Activated naive CD4-positive, alpha-beta T cell treated with anti-CD3 and anti-CD28 coated beads, Interleukin-2, amount 50 U/mL, for 24 hours (primary cell): ENCODE measurements around the gene ATG10.

Experiments used
- H3K27ac Mint-ChIP-seq: one replicate; pipeline ENCODE4 v1.8.0; 2021; ENCODE audit warnings: mild to moderate bottlenecking, mixed read lengths
- H3K27me3 Mint-ChIP-seq: one replicate; pipeline ENCODE4 v1.8.0; 2021; ENCODE audit warnings: mixed read lengths
- H3K36me3 Mint-ChIP-seq: one replicate; pipeline ENCODE4 v1.8.0; 2021; ENCODE audit warnings: mixed read lengths
- H3K4me1 Mint-ChIP-seq: one replicate; pipeline ENCODE4 v1.8.0; 2021; ENCODE audit warnings: mixed read lengths
- H3K4me3 Mint-ChIP-seq: one replicate; pipeline ENCODE4 v1.8.0; 2021; ENCODE audit warnings: mild to moderate bottlenecking, mixed read lengths
- H3K9me3 Mint-ChIP-seq: one replicate; pipeline ENCODE4 v1.8.0; 2021; ENCODE audit warnings: mixed read lengths

Gene ATG10

DNA sequence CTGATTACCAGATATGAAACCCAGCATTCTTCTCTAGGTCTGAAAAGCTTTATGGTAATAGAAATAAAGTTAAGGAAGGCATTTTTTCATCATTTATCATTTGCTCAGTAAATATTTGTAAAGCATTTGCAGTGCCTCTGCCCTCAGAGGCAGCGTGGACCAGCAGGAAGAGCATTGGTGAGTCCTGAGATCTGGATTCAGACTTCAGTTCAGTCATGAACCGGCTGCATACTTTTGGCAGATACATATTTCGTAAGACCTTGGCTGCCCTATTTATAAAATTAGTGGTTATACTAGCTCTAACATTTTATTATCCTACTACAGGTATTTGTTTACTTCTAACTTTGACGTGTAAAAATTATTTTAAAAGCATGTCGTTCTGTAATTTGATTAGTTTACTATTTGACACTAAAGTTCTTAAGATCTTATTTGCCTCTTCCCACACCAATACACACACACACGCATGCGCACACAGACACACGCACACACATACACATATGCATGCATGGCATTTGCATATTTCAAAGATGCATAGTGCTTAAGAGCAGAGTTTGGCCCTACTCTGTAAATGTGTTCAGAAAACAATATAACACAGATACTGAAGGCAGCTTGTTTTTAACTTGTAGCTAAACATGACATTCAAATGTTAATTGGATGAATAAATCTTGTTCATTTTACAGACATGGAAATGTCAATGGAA lies 204.4 kb downstream of the ATG10 start:
- no peaks in the 10 kb centered on the region for H3K27me3 Mint-ChIP-seq
- no peak overlapping the region for H3K27ac Mint-ChIP-seq
- peaks cover 3% of the 10 kb centered on the region for H3K4me1 Mint-ChIP-seq
- peaks cover 13% of the 10 kb centered on the region for H3K36me3 Mint-ChIP-seq
- no peak overlapping the region for H3K4me3 Mint-ChIP-seq
- H3K9me3 Mint-ChIP-seq: no peaks in the 10 kb centered on the region

- H3K4me1 Mint-ChIP-seq: peaks cover 3% of the 10 kb centered on the region
- H3K36me3 Mint-ChIP-seq: peaks cover 17% of the 10 kb centered on the region
- no peak overlapping the region for H3K27ac Mint-ChIP-seq
- no peaks in the 10 kb centered on the region for H3K9me3 Mint-ChIP-seq
- no peaks in the 10 kb centered on the region for H3K27me3 Mint-ChIP-seq
- no peak overlapping the region for H3K4me3 Mint-ChIP-seq
Measured at GRCh38 chr5:82178378-82178777, 206.6 kb downstream of the ATG10 start.

- no peak overlapping the region for H3K27ac Mint-ChIP-seq
- H3K4me1 Mint-ChIP-seq: no peaks in the 10 kb centered on the region
- peaks cover 17% of the 10 kb centered on the region for H3K36me3 Mint-ChIP-seq
- H3K27me3 Mint-ChIP-seq: no peaks in the 10 kb centered on the region
- H3K9me3 Mint-ChIP-seq: no peaks in the 10 kb centered on the region
- no peak overlapping the region for H3K4me3 Mint-ChIP-seq
Measured at GRCh38 chr5:82182662-82183061, 210.8 kb downstream of the ATG10 start.

GRCh38 chr5:82183828-82184227 lies 212.0 kb downstream of the ATG10 start:
- Mint-ChIP-seq H3K9me3 (no peaks in the 10 kb centered on the region), H3K4me3 (no peak overlapping the region), H3K36me3 (peaks cover 13% of the 10 kb centered on the region), H3K27me3 (no peaks in the 10 kb centered on the region), H3K4me1 (no peaks in the 10 kb centered on the region), H3K27ac (no peak overlapping the region)

GRCh38 chr5:82185851-82186250 lies 214.0 kb downstream of the ATG10 start:
- H3K36me3 Mint-ChIP-seq: peaks cover 11% of the 10 kb centered on the region
- H3K9me3 Mint-ChIP-seq: no peaks in the 10 kb centered on the region
- no peak overlapping the region for H3K27ac Mint-ChIP-seq
- no peaks in the 10 kb centered on the region for H3K27me3 Mint-ChIP-seq
- no peaks in the 10 kb centered on the region for H3K4me1 Mint-ChIP-seq
- H3K4me3 Mint-ChIP-seq: no peak overlapping the region

GRCh38 chr5:82197550-82197949 lies 225.7 kb downstream of the ATG10 start:
- H3K36me3 Mint-ChIP-seq: no peaks in the 10 kb centered on the region
- no peaks in the 10 kb centered on the region for H3K9me3 Mint-ChIP-seq
- H3K4me1 Mint-ChIP-seq: no peaks in the 10 kb centered on the region
- no peaks in the 10 kb centered on the region for H3K27me3 Mint-ChIP-seq
- no peak overlapping the region for H3K27ac Mint-ChIP-seq
- H3K4me3 Mint-ChIP-seq: no peak overlapping the region

GRCh38 chr5:82204567-82204966 lies 232.7 kb downstream of the ATG10 start:
- Mint-ChIP-seq H3K36me3 (peaks cover 3% of the 10 kb centered on the region), H3K9me3 (no peaks in the 10 kb centered on the region), H3K4me1 (no peaks in the 10 kb centered on the region), H3K27me3 (no peaks in the 10 kb centered on the region), H3K27ac (no peak overlapping the region), H3K4me3 (no peak overlapping the region)

DNA sequence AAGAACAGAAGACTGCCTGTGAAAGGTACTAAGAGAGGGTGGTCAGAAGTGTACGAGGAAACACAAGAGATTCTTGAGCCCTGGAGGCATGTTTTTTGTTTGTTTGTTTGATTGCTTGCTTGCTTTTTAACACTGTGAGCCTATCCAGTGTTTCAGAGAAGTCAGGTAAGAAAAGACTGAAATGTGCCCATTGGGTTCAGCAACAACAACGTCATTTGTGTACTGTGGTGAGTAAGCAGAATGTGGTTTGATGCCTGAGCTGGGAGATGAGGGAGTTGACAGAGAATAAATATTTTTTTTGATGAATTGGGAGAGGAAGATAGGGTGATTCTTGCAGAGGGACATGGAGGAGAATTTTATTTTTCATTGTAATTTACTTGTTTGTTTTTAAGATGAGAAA lies 233.2 kb downstream of the ATG10 start:
- Mint-ChIP-seq H3K27ac (no peak overlapping the region), H3K36me3 (peaks cover 3% of the 10 kb centered on the region), H3K4me1 (no peaks in the 10 kb centered on the region), H3K4me3 (no peak overlapping the region), H3K9me3 (no peaks in the 10 kb centered on the region), H3K27me3 (no peaks in the 10 kb centered on the region)

GRCh38 chr5:82208371-82208770 lies 236.5 kb downstream of the ATG10 start:
- Mint-ChIP-seq H3K27ac (no peak overlapping the region), H3K36me3 (peaks cover 6% of the 10 kb centered on the region), H3K9me3 (no peaks in the 10 kb centered on the region), H3K4me1 (no peaks in the 10 kb centered on the region), H3K4me3 (no peak overlapping the region), H3K27me3 (no peaks in the 10 kb centered on the region)

GRCh38 chr5:82211855-82212572 lies 240.2 kb downstream of the ATG10 start:
- Mint-ChIP-seq H3K36me3 (peaks cover 7% of the 10 kb centered on the region), H3K27me3 (no peaks in the 10 kb centered on the region), H3K27ac (no peak overlapping the region), H3K9me3 (no peaks in the 10 kb centered on the region), H3K4me1 (no peaks in the 10 kb centered on the region), H3K4me3 (no peak overlapping the region)

DNA sequence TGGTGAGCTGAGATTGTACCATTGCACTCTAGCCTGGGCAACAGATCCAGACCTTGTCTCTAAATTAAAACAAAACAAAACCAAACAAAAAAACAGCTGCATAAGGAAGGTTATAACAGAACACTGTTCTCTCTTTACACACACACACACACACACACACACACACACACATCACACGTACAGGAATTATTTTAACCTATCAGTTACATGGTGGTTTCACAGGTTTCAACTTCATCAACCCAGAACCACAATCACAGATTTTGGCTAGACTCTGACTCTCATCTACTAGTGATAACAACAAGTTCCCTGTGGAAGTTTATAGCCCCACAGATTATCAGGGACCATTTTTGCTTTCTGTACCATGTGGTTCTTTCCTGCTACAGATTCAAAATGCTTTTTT lies 246.1 kb downstream of the ATG10 start:
- Mint-ChIP-seq H3K9me3 (no peaks in the 10 kb centered on the region), H3K36me3 (peaks cover 3% of the 10 kb centered on the region), H3K27me3 (no peaks in the 10 kb centered on the region), H3K4me1 (no peaks in the 10 kb centered on the region), H3K4me3 (no peak overlapping the region), H3K27ac (no peak overlapping the region)

- no peaks in the 10 kb centered on the region for H3K27me3 Mint-ChIP-seq
- H3K27ac Mint-ChIP-seq: no peak overlapping the region
- H3K4me3 Mint-ChIP-seq: no peak overlapping the region
- H3K9me3 Mint-ChIP-seq: no peaks in the 10 kb centered on the region
- peaks cover 3% of the 10 kb centered on the region for H3K36me3 Mint-ChIP-seq
- no peaks in the 10 kb centered on the region for H3K4me1 Mint-ChIP-seq
Measured at GRCh38 chr5:82218374-82219156, 246.7 kb downstream of the ATG10 start.

GRCh38 chr5:82221020-82221419 lies 249.2 kb downstream of the ATG10 start:
- Mint-ChIP-seq H3K27me3 (no peaks in the 10 kb centered on the region), H3K27ac (no peak overlapping the region), H3K4me1 (peaks cover 3% of the 10 kb centered on the region), H3K4me3 (no peak overlapping the region), H3K9me3 (no peaks in the 10 kb centered on the region), H3K36me3 (peaks cover 3% of the 10 kb centered on the region)

DNA sequence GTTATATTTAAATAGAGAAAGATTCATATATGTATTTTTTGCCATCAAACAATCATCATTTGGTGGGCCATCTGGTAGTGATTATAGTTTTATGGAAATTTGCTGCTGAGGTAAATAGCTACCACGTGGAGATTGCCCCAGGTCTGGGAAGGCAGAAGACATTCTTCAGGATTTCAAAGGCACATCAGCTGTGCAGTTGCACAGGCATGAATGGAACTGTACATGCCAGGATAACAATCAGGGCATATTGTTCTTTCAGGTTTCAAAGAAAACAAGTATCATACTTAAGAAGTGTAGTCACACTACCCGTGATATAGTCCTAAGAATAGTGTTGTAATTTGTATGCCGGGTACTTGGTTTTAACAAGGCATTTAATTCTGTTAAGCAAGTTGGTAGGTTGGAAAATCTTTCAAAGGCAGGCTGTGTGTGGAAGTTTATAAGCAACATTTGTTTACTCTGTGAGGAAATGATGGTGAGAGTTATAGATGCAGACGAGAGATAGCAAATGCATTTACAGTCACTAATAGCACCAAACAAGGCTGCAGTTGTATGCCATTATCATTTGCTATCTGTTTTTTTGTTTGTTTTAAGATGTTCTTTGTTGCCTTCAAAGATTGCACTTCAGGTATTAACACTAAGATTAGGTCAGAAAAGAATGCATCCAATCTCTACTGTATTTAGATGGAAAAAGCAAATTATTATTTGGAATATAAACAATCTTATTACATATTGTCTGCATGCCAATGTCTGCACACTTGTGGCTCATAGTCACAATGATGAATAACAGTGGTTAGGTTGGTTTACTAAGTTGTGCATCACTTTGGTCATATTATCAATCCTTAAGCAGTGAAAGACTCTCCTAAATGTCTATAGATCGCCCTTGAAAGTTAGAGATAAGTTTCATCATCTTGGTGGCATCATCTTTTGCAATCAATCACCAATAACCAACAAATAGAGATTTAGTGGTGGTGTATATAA lies 251.1 kb downstream of the ATG10 start:
- Mint-ChIP-seq H3K4me1 (peaks cover 3% of the 10 kb centered on the region), H3K27me3 (no peaks in the 10 kb centered on the region), H3K9me3 (no peaks in the 10 kb centered on the region), H3K27ac (no peak overlapping the region), H3K36me3 (no peaks in the 10 kb centered on the region), H3K4me3 (no peak overlapping the region)

DNA sequence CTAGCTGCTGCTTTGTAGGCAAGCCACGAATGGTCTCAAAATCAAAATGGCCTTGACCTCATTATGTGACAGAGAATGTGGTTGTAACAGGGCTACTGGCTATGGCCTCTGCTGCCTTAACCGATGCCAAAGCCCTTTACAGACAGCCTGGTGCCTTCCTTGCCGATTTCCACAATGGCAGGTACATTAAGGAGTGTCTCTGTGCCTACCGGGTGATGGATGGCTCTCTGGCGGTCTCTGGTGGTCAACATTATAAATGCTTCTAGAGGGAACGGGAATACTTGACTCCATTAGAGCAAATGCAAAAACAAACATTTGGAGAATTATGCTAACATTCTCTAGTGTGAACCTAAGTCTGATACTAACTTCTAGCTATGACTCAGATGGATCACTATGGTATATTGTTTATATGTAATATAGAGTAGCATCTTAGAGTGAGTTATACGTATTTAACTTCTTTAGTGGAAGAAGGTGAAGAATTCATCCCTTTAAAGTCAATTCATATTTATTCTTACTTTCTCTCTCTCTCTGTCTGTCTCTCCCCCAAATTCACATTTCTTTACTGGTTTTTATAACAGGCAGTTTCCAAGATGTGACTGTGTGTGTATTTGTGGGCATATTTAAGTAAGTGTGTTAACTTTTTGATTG lies 253.8 kb downstream of the ATG10 start:
- Mint-ChIP-seq H3K4me3 (no peak overlapping the region), H3K9me3 (no peaks in the 10 kb centered on the region), H3K27ac (no peak overlapping the region), H3K27me3 (no peaks in the 10 kb centered on the region), H3K4me1 (peaks cover 3% of the 10 kb centered on the region), H3K36me3 (no peaks in the 10 kb centered on the region)
